GM19395 (cell line): ENCODE results near the gene ZNF317.

Experiments used
- ATAC-seq: cut with Tn5 transposase; IDR thresholded peaks from one replicate; pipeline ENCODE4 v1.9.1; 2021; ENCODE audit warnings: mild to moderate bottlenecking, moderate library complexity; ENCODE audit not compliant: unreplicated experiment

The ZNF317 gene

GRCh38 chr19:9140159-9140874 is at the start of gene ZNF317:
TSS of gene ZNF317 (plus strand) at chr19:9140397. CDS start at chr19:9156017, 15,620 bp downstream.
- ATAC-seq: peak; percentile 97

GRCh38 chr19:9107375-9107774 is 32.8 kb upstream of the ZNF317 start, which contains the start of gene OR7G2:
TSS of gene OR7G2 (minus strand) at chr19:9107475. CDS start at chr19:9103243, 4,232 bp downstream.
- no peak for ATAC-seq

GRCh38 chr19:9109959-9110358 is 30.2 kb upstream of the ZNF317 start:
- ATAC-seq: no peak

- no peak for ATAC-seq
Measured at GRCh38 chr19:9115307-9115813, 24.8 kb upstream of the ZNF317 start, which contains the start of gene OR7G1. TSS of gene OR7G1 (minus strand) at chr19:9115763. CDS start at chr19:9115763, 0 bp downstream.

- no peak for ATAC-seq
Measured at GRCh38 chr19:9116547-9116946, 23.6 kb upstream of the ZNF317 start.

GRCh38 chr19:9126900-9127405 is 13.2 kb upstream of the ZNF317 start, which contains the start of gene OR7G3:
TSS of gene OR7G3 (minus strand) at chr19:9126950. CDS start at chr19:9126950, 0 bp downstream.
- ATAC-seq: no peak

GRCh38 chr19:9128171-9128570 is 12.0 kb upstream of the ZNF317 start:
- no peak for ATAC-seq

GRCh38 chr19:9130965-9131364 is 9.2 kb upstream of the ZNF317 start:
- ATAC-seq: no peak

- ATAC-seq: no peak
Measured at GRCh38 chr19:9132422-9132821, 7.8 kb upstream of the ZNF317 start.

GRCh38 chr19:9139609-9140158 is 513 bp upstream of the ZNF317 start:
- no peak for ATAC-seq

- no peak for ATAC-seq
Measured at GRCh38 chr19:9144920-9145319, 4.7 kb downstream of the ZNF317 start.

GRCh38 chr19:9146882-9147281 is 6.7 kb downstream of the ZNF317 start:
- no peak for ATAC-seq

- no peak for ATAC-seq
Measured at GRCh38 chr19:9148697-9149096, 8.5 kb downstream of the ZNF317 start.

- ATAC-seq: no peak
Measured at GRCh38 chr19:9149997-9150396, 9.8 kb downstream of the ZNF317 start.

- ATAC-seq: no peak
Measured at GRCh38 chr19:9150650-9151049, 10.5 kb downstream of the ZNF317 start.

- no peak for ATAC-seq
Measured at GRCh38 chr19:9151367-9151766, 11.2 kb downstream of the ZNF317 start.

GRCh38 chr19:9155591-9155990 is 15.4 kb downstream of the ZNF317 start:
- ATAC-seq: no peak

- no peak for ATAC-seq
Measured at GRCh38 chr19:9156304-9156703, 16.1 kb downstream of the ZNF317 start.

GRCh38 chr19:9159891-9160290 is 19.7 kb downstream of the ZNF317 start:
- no peak for ATAC-seq

GRCh38 chr19:9161427-9161826 is 21.2 kb downstream of the ZNF317 start:
- ATAC-seq: no peak

- ATAC-seq: no peak
Measured at GRCh38 chr19:9165261-9165660, 25.1 kb downstream of the ZNF317 start.

GRCh38 chr19:9166846-9167245 is 26.6 kb downstream of the ZNF317 start:
- ATAC-seq: no peak
